Stimulated activated CD4-positive, alpha-beta T cell treated with anti-CD3 and anti-CD28 coated beads, Interleukin-4, amount 100 ng/mL, for 48 hours (primary cell): Measurements from ENCODE around the gene OSGEPL1.
"Not testable (repeated sequence)": the region's sequence is repeated elsewhere in the genome, so short reads cannot be mapped to it uniquely, and the experiment has no call there.

ENCODE experiments used
- DNase-seq, 2 donors: peaks; one replicate each; pipeline ENCODE4 v3.0.0-alpha.2; 2020; ENCODE audit warnings: low read depth in 2 of 2

The OSGEPL1 gene

GRCh38 chr2:189751080-189751658, 11.4 kb downstream of the OSGEPL1 start:
- peak; percentile 3 to 6 for DNase-seq

- DNase-seq = no peak
These were observed 33.2 kb downstream of the OSGEPL1 start for GRCh38 chr2:189729430-189729829.

GRCh38 chr2:189726849-189727248, 35.7 kb downstream of the OSGEPL1 start:
- DNase-seq = no peak

GRCh38 chr2:189726271-189726670, 36.3 kb downstream of the OSGEPL1 start:
- DNase-seq = no peak

GRCh38 chr2:189723192-189723591, 39.4 kb downstream of the OSGEPL1 start:
- no peak for DNase-seq

GRCh38 chr2:189719571-189719970, 43.0 kb downstream of the OSGEPL1 start:
- DNase-seq = no peak

- DNase-seq = not testable (repeated sequence)
These were observed 45.0 kb downstream of the OSGEPL1 start for GRCh38 chr2:189717593-189717992.

- DNase-seq = no peak
These were observed 52.9 kb downstream of the OSGEPL1 start for GRCh38 chr2:189709501-189710221.

GRCh38 chr2:189702071-189702470, 60.5 kb downstream of the OSGEPL1 start:
- no peak for DNase-seq

GRCh38 chr2:189700681-189701080, 61.9 kb downstream of the OSGEPL1 start:
- DNase-seq = no peak

GRCh38 chr2:189698020-189698887, 64.3 kb downstream of the OSGEPL1 start:
- DNase-seq = no peak
